NCI-H2171 treated with DMSO at 0.1 percent for 48 hours (cell line): ENCODE data around the gene C1QTNF2.

Experiments
- DNase-seq: peaks from one replicate; lab custom pipeline; 2025; lab: John Stamatoyannopoulos, UW

The C1QTNF2 gene

GRCh38 chr5:160369990-160370712 is at the start of gene C1QTNF2:
Gene C1QTNF2 (minus strand): TSS chr5:160370626. CDS start chr5:160355011, 15,615 bp downstream.
- peak; percentile 35 for DNase-seq

GRCh38 chr5:160420331-160420610 is 49.8 kb upstream of the C1QTNF2 start:
- no peak for DNase-seq

GRCh38 chr5:160419458-160420330 is 49.3 kb upstream of the C1QTNF2 start:
- no peak for DNase-seq

GRCh38 chr5:160418561-160419457 is 48.4 kb upstream of the C1QTNF2 start, which contains the start of gene SLU7:
Gene SLU7 (minus strand): TSS chr5:160419081. CDS start chr5:160415294, 3,787 bp downstream.
- DNase-seq, result peak; percentile 85

- peak; percentile 91 for DNase-seq
Observed at GRCh38 chr5:160399402-160400353, 29.3 kb upstream of the C1QTNF2 start, which contains the start of gene FAM200C. Gene FAM200C (minus strand): TSS chr5:160400054. CDS start chr5:160395490, 4,564 bp downstream.

GRCh38 chr5:160398806-160399205 is 28.4 kb upstream of the C1QTNF2 start:
- no peak for DNase-seq

- DNase-seq, result no peak
Observed at GRCh38 chr5:160397492-160397891, 27.1 kb upstream of the C1QTNF2 start.

GRCh38 chr5:160395111-160395510 is 24.7 kb upstream of the C1QTNF2 start:
- no peak for DNase-seq

GRCh38 chr5:160390787-160391696 is 20.6 kb upstream of the C1QTNF2 start:
- DNase-seq, result peak; percentile 2

GRCh38 chr5:160387445-160387844 is 17.0 kb upstream of the C1QTNF2 start:
- DNase-seq, result no peak

- DNase-seq, result no peak
Observed at GRCh38 chr5:160385496-160385895, 15.1 kb upstream of the C1QTNF2 start.

GRCh38 chr5:160384681-160385080 is 14.3 kb upstream of the C1QTNF2 start:
- DNase-seq, result no peak

- DNase-seq, result peak; percentile 78
Observed at GRCh38 chr5:160382346-160382745, 11.9 kb upstream of the C1QTNF2 start.

- DNase-seq, result no peak
Observed at GRCh38 chr5:160380041-160380440, 9.6 kb upstream of the C1QTNF2 start.

GRCh38 chr5:160379511-160379910 is 9.1 kb upstream of the C1QTNF2 start:
- peak; percentile 44 for DNase-seq

GRCh38 chr5:160378330-160378729 is 7.9 kb upstream of the C1QTNF2 start:
- no peak for DNase-seq

- no peak for DNase-seq
Observed at GRCh38 chr5:160377651-160378050, 7.2 kb upstream of the C1QTNF2 start.

- DNase-seq, result no peak
Observed at GRCh38 chr5:160376416-160376815, 6.0 kb upstream of the C1QTNF2 start.

GRCh38 chr5:160375701-160376100 is 5.3 kb upstream of the C1QTNF2 start:
- no peak for DNase-seq

- DNase-seq, result no peak
Observed at GRCh38 chr5:160375166-160375565, 4.7 kb upstream of the C1QTNF2 start.
